HCT116 (cell line): Measurements from ENCODE around the gene CRHBP. TPM values are rescaled to one million over a fixed set of nuclear protein-coding genes. Genes with fewer than 3 reads are reported as not detected.

Experiments used
- ATAC-seq: fragments of 200-7000 bp; cut with Tn5 transposase; 2 replicates; pipeline ENCODE4 v1.9.1; 2020; ENCODE audit warnings: mild to moderate bottlenecking, moderate library complexity
- BruUV-seq: library from RNA; stranded (reverse); fragments of 400-500 nt; replicated peaks from 2 replicates; lab custom pipeline; 2021; lab: Mats Ljungman, UMichigan
- CTCF ChIA-PET: fragments of 300-600 bp; sonication (Branson Sonifier 250); formaldehyde crosslinking; loops from one replicate; lab custom pipeline; 2021; ENCODE audit warnings: antibody characterized with exemption; lab: Charles Lee
- POLR2A ChIA-PET: fragments of 300-600, 350-600 bp; sonication (Branson Sonifier 250); formaldehyde crosslinking; loops from one replicate; lab custom pipeline; 2021; ENCODE audit warnings: antibody characterized with exemption; lab: Charles Lee
- RAD21 ChIA-PET, 2 experiments: fragments of 300-600 bp; sonication (Branson Sonifier 250); formaldehyde crosslinking; loops; one replicate each; lab custom pipeline; 2023; ENCODE audit warnings: low total read pairs in 2 of 2; ENCODE audit not compliant: uncharacterized antibody in 2 of 2, unreplicated experiment in 2 of 2, low non-redundant PET in 1 of 2; lab: Charles Lee
- DNase-seq: peaks from one replicate; pipeline ENCODE4 v3.0.0-alpha.2; 2010; ENCODE audit warnings: low read depth, low spot score
- H2AFZ ChIP-seq: fragments of 200-600 bp; shearing (Covaris generic), sonication (generic); 2 replicates; pipeline ENCODE4 v1.6.1; 2017; ENCODE audit warnings: low read depth, mixed run types, mixed read lengths, antibody characterized with exemption, low read length; ENCODE audit not compliant: poor library complexity, severe bottlenecking
- H3K27ac ChIP-seq: 2 replicates; pipeline ENCODE4 v1.5.1; 2012; ENCODE audit warnings: low read depth, low read length
- H3K27me3 ChIP-seq: fragments of 200-600 bp; sonication (generic); 2 replicates; pipeline ENCODE4 v1.6.1; 2016; ENCODE audit warnings: mixed run types, low read length, mixed read lengths; ENCODE audit not compliant: insufficient read depth
- H3K36me3 ChIP-seq, 2 experiments: fragments of 200-500 bp in 1 of 2; fragments of 200-600 bp in 1 of 2; sonication (Bioruptor generic) in 1 of 2; sonication (generic) in 1 of 2; 2 replicates each; pipeline versions ENCODE4 v1.5.1 to v1.6.1; 2014 to 2016; ENCODE audit warnings: low read length in 2 of 2, inconsistent platforms in 1 of 2, mixed read lengths in 1 of 2, mixed run types in 1 of 2; ENCODE audit not compliant: insufficient read depth in 2 of 2, control insufficient read depth in 1 of 2
- H3K4me1 ChIP-seq, 2 experiments: fragments of 200-600 bp in 1 of 2; sonication (generic) in 1 of 2; 2 replicates each; pipeline versions ENCODE4 v1.5.1 to v1.6.1; 2012 to 2017; ENCODE audit warnings: low read length in 2 of 2, inconsistent platforms in 1 of 2, mild to moderate bottlenecking in 1 of 2, mixed read lengths in 1 of 2, mixed run types in 1 of 2, moderate library complexity in 1 of 2; ENCODE audit not compliant: insufficient read depth in 2 of 2, control insufficient read depth in 1 of 2
- H3K4me2 ChIP-seq: fragments of 200-600 bp; sonication (generic); 2 replicates; pipeline ENCODE4 v1.6.1; 2017; ENCODE audit warnings: mixed run types, low read length, mixed read lengths
- H3K4me3 ChIP-seq, 2 experiments: fragments of 200-600 bp in 1 of 2; sonication (generic) in 1 of 2; replicated peaks in 1 of 2; 2 replicates each; pipeline ENCODE4 v1.5.1; 2011 to 2016; ENCODE audit warnings: low read length in 2 of 2, control low read depth in 1 of 2, low read depth in 1 of 2, mild to moderate bottlenecking in 1 of 2, mixed read lengths in 1 of 2, mixed run types in 1 of 2
- H3K79me2 ChIP-seq: fragments of 200-600 bp; sonication (generic); 2 replicates; pipeline ENCODE4 v1.6.1; 2017; ENCODE audit warnings: mild to moderate bottlenecking, mixed run types, low read length, moderate library complexity, mixed read lengths; ENCODE audit not compliant: insufficient read depth
- H3K9ac ChIP-seq: fragments of 200-600 bp; sonication (generic); 2 replicates; pipeline ENCODE4 v1.6.1; 2016; ENCODE audit warnings: low read length, mixed read lengths
- H3K9me2 ChIP-seq: fragments of 200-600 bp; sonication (generic), shearing (Covaris generic); 2 replicates; pipeline ENCODE4 v1.6.1; 2017; ENCODE audit warnings: mixed run types, mild to moderate bottlenecking, moderate library complexity; ENCODE audit not compliant: insufficient read depth
- H3K9me3 ChIP-seq, 2 experiments: fragments of 200-500 bp in 1 of 2; fragments of 200-600 bp in 1 of 2; sonication (Bioruptor generic) in 1 of 2; sonication (generic) in 1 of 2; 2 replicates each; pipeline ENCODE4 v1.6.1; 2014 to 2017; ENCODE audit warnings: low read length in 2 of 2, mixed read lengths in 2 of 2, inconsistent platforms in 1 of 2, low read depth in 1 of 2, mild to moderate bottlenecking in 1 of 2, mixed run types in 1 of 2, moderate library complexity in 1 of 2; ENCODE audit not compliant: control insufficient read depth in 1 of 2, insufficient read depth in 1 of 2
- H4K20me1 ChIP-seq: fragments of 200-600 bp; sonication (generic), shearing (Covaris generic); 2 replicates; pipeline ENCODE4 v1.6.1; 2017; ENCODE audit warnings: mixed run types, mild to moderate bottlenecking, moderate library complexity; ENCODE audit not compliant: insufficient read depth
- CEBPB ChIP-seq: IDR thresholded peaks from 2 replicates; pipeline ENCODE4 v1.6.1; 2012; ENCODE audit warnings: low read depth
- EGR1 ChIP-seq: IDR thresholded peaks from 2 replicates; pipeline ENCODE4 v1.6.1; 2012; ENCODE audit warnings: low read depth
- EZH2 ChIP-seq: fragments of 200-600 bp; sonication (generic); IDR thresholded peaks from 2 replicates; pipeline ENCODE4 v1.6.1; 2017; ENCODE audit warnings: antibody characterized with exemption, mixed run types
- EZH2phosphoT487 ChIP-seq: fragments of 200-600 bp; IDR thresholded peaks from 2 replicates; pipeline ENCODE4 v1.6.1; 2018; ENCODE audit warnings: antibody characterized with exemption, borderline replicate concordance
- FOSL1 ChIP-seq: IDR thresholded peaks from 2 replicates; pipeline ENCODE4 v1.6.1; 2012; ENCODE audit warnings: low read depth
- JUND ChIP-seq: IDR thresholded peaks from 2 replicates; pipeline ENCODE4 v1.6.1; 2012
- RAD21 ChIP-seq: IDR thresholded peaks from 2 replicates; pipeline ENCODE4 v1.6.1; 2012; ENCODE audit warnings: low read depth, mild to moderate bottlenecking
- SP1 ChIP-seq: IDR thresholded peaks from 2 replicates; pipeline ENCODE4 v1.6.1; 2012; ENCODE audit warnings: low read depth
- YY1 ChIP-seq: IDR thresholded peaks from 2 replicates; pipeline ENCODE4 v1.6.1; 2011; ENCODE audit warnings: low read length, low read depth, moderate library complexity, mild to moderate bottlenecking; ENCODE audit not compliant: insufficient replicate concordance; ENCODE audit errors: extremely low read depth
- ZFX ChIP-seq: fragments of 450-650 bp; IDR thresholded peaks from 2 replicates; pipeline ENCODE4 v1.6.1; 2017
- ZNF274 ChIP-seq: fragments of 200-500 bp; sonication (Bioruptor generic); IDR thresholded peaks from 2 replicates; pipeline ENCODE4 v1.6.1; 2014; ENCODE audit warnings: mild to moderate bottlenecking, low read depth, low read length, inconsistent platforms
- intact Hi-C: fragments of 100-400 bp; cut with micrococcal nuclease; formaldehyde crosslinking; loops from 2 replicates; pipeline ENCODE4 v1.10.0; 2022
- total RNA-seq: library from RNA; stranded (reverse); gene quantifications from one replicate; pipeline ENCODE4 v1.2.1, GENCODE V29; 2021; ENCODE audit not compliant: unreplicated experiment
- TF ChIP-seq, protein P1 (sequence below): IDR thresholded peaks from 2 replicates; pipeline ENCODE4 v1.6.1; 2012; ENCODE audit warnings: low read depth
- TF ChIP-seq, protein P2 (sequence below): IDR thresholded peaks from 2 replicates; pipeline ENCODE4 v1.6.1; 2012
- TF ChIP-seq, protein P3 (sequence below): IDR thresholded peaks from 2 replicates; pipeline ENCODE4 v1.6.1; 2011; ENCODE audit warnings: mild to moderate bottlenecking, low read length, moderate library complexity; ENCODE audit not compliant: insufficient replicate concordance; ENCODE audit errors: extremely low read depth

The CRHBP gene
- total RNA-seq, 1 experiment from 2014 or later: not detected

DNA sequence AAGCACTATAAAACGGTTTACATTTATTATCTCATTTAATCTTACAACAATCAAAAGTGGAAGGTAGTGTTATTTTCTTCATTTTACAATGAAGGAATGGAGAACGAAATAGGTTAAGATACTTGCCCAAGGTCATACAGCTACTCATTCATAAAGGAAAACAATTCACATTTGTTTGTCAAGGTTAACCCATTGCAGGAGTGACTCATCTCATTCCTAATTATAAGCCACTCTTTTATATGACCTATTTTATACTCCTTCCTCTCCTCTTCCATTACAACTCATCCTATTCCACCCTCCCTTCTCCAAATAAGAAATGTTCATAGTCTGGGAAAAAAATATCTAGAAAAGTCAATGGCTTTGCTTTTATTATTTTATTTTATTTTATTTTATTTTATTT is 29.6 kb downstream of the CRHBP start:
- POLR2A ChIA-PET: no interaction called here
- BruUV-seq: no TSS peak
- Histone ChIP-seq H3K9ac (no peak overlapping the region), H3K27me3 (no peaks in the 10 kb centered on the region), H3K4me1 (no peaks in the 10 kb centered on the region), H3K27ac (no peak overlapping the region), H3K9me2 (no peaks in the 10 kb centered on the region), H3K79me2 (no peaks in the 10 kb centered on the region), H2AFZ (no peak overlapping the region), H3K4me3 (no peak overlapping the region), H3K4me2 (no peak overlapping the region), H4K20me1 (no peaks in the 10 kb centered on the region), H3K9me3 (no peaks in the 10 kb centered on the region), H3K36me3 (no peaks in the 10 kb centered on the region)
- no peak for TF ChIP-seq SP1
- no peak for TF ChIP-seq EZH2phosphoT487
- TF ChIP-seq, protein P1, sequence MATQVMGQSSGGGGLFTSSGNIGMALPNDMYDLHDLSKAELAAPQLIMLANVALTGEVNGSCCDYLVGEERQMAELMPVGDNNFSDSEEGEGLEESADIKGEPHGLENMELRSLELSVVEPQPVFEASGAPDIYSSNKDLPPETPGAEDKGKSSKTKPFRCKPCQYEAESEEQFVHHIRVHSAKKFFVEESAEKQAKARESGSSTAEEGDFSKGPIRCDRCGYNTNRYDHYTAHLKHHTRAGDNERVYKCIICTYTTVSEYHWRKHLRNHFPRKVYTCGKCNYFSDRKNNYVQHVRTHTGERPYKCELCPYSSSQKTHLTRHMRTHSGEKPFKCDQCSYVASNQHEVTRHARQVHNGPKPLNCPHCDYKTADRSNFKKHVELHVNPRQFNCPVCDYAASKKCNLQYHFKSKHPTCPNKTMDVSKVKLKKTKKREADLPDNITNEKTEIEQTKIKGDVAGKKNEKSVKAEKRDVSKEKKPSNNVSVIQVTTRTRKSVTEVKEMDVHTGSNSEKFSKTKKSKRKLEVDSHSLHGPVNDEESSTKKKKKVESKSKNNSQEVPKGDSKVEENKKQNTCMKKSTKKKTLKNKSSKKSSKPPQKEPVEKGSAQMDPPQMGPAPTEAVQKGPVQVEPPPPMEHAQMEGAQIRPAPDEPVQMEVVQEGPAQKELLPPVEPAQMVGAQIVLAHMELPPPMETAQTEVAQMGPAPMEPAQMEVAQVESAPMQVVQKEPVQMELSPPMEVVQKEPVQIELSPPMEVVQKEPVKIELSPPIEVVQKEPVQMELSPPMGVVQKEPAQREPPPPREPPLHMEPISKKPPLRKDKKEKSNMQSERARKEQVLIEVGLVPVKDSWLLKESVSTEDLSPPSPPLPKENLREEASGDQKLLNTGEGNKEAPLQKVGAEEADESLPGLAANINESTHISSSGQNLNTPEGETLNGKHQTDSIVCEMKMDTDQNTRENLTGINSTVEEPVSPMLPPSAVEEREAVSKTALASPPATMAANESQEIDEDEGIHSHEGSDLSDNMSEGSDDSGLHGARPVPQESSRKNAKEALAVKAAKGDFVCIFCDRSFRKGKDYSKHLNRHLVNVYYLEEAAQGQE: no peak
- TF ChIP-seq FOSL1: no peak
- TF ChIP-seq ZNF274: no peak
- no peak for TF ChIP-seq EZH2
- TF ChIP-seq, protein P2, sequence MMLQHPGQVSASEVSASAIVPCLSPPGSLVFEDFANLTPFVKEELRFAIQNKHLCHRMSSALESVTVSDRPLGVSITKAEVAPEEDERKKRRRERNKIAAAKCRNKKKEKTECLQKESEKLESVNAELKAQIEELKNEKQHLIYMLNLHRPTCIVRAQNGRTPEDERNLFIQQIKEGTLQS: no peak
- no peak for TF ChIP-seq ZFX
- no peak for TF ChIP-seq JUND
- TF ChIP-seq EGR1: no peak
- no peak for TF ChIP-seq RAD21
- no peak for TF ChIP-seq YY1
- TF ChIP-seq, protein P3, sequence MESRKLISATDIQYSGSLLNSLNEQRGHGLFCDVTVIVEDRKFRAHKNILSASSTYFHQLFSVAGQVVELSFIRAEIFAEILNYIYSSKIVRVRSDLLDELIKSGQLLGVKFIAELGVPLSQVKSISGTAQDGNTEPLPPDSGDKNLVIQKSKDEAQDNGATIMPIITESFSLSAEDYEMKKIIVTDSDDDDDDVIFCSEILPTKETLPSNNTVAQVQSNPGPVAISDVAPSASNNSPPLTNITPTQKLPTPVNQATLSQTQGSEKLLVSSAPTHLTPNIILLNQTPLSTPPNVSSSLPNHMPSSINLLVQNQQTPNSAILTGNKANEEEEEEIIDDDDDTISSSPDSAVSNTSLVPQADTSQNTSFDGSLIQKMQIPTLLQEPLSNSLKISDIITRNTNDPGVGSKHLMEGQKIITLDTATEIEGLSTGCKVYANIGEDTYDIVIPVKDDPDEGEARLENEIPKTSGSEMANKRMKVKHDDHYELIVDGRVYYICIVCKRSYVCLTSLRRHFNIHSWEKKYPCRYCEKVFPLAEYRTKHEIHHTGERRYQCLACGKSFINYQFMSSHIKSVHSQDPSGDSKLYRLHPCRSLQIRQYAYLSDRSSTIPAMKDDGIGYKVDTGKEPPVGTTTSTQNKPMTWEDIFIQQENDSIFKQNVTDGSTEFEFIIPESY: no peak
- no peak for TF ChIP-seq CEBPB
- CTCF ChIA-PET: no interaction called here
- intact Hi-C loops: no loop called here
- ATAC-seq (no peak), DNase-seq (no peak)
- RAD21 ChIA-PET: no interaction called here
